ENCODE results near the gene TAF8.
"Not testable (repeated sequence)": the region's sequence is repeated elsewhere in the genome, so short reads cannot be mapped to it uniquely, and the experiment has no call there.

Gene TAF8

GRCh38 chr6:42050297-42051267 lies at the start of gene TAF8:
TSS of gene TAF8 (plus strand) at chr6:42050524. CDS start at chr6:42050542, 18 bp downstream.
- peak; percentile 86 for DNase-seq (ENCODE audit: low spot score)

GRCh38 chr6:42001506-42001905 lies 48.8 kb upstream of the TAF8 start:
- DNase-seq (ENCODE audit: low spot score) = no peak

GRCh38 chr6:42003658-42004057 lies 46.7 kb upstream of the TAF8 start:
- DNase-seq (ENCODE audit: low spot score) = not testable (repeated sequence)

- DNase-seq (ENCODE audit: low spot score) = no peak
Observed at GRCh38 chr6:42007286-42008137, 42.8 kb upstream of the TAF8 start.

- DNase-seq (ENCODE audit: low spot score) = not testable (repeated sequence)
Observed at GRCh38 chr6:42008138-42008528, 42.2 kb upstream of the TAF8 start.

- no peak for DNase-seq (ENCODE audit: low spot score)
Observed at GRCh38 chr6:42009844-42010184, 40.5 kb upstream of the TAF8 start.

- no peak for DNase-seq (ENCODE audit: low spot score)
Observed at GRCh38 chr6:42010185-42010891, 40.0 kb upstream of the TAF8 start.

GRCh38 chr6:42010909-42011308 lies 39.4 kb upstream of the TAF8 start:
- no peak for DNase-seq (ENCODE audit: low spot score)

GRCh38 chr6:42012501-42013133 lies 37.7 kb upstream of the TAF8 start:
- DNase-seq (ENCODE audit: low spot score) = no peak

- DNase-seq (ENCODE audit: low spot score) = no peak
Observed at GRCh38 chr6:42013134-42013516, 37.2 kb upstream of the TAF8 start.

GRCh38 chr6:42017021-42017643 lies 33.2 kb upstream of the TAF8 start:
- no peak for DNase-seq (ENCODE audit: low spot score)

GRCh38 chr6:42020967-42021366 lies 29.4 kb upstream of the TAF8 start:
- no peak for DNase-seq (ENCODE audit: low spot score)

GRCh38 chr6:42021847-42022754 lies 28.2 kb upstream of the TAF8 start:
- no peak for DNase-seq (ENCODE audit: low spot score)

- DNase-seq (ENCODE audit: low spot score) = no peak
Observed at GRCh38 chr6:42022755-42023384, 27.5 kb upstream of the TAF8 start.

GRCh38 chr6:42025066-42025844 lies 25.1 kb upstream of the TAF8 start:
- no peak for DNase-seq (ENCODE audit: low spot score)

- no peak for DNase-seq (ENCODE audit: low spot score)
Observed at GRCh38 chr6:42025845-42026243, 24.5 kb upstream of the TAF8 start.

- no peak for DNase-seq (ENCODE audit: low spot score)
Observed at GRCh38 chr6:42026540-42026939, 23.8 kb upstream of the TAF8 start.

GRCh38 chr6:42028234-42029061 lies 21.9 kb upstream of the TAF8 start:
- peak; percentile 57 for DNase-seq (ENCODE audit: low spot score)
